Measurements from ENCODE around the gene ZNF629.

GRCh38 chr16:30793508-30794069 is 6.6 kb upstream of the ZNF629 start:
- no peak for TF ChIP-seq POLR2A (IDR thresholded peaks at IDR 0.05; ENCODE audit: borderline replicate concordance, extremely low read depth, insufficient read depth, insufficient read length)
- TF ChIP-seq EZH2phosphoT487 (IDR thresholded peaks at IDR 0.05; ENCODE audit: borderline replicate concordance), result no peak
- no peak for TF ChIP-seq EZH2 (IDR thresholded peaks at IDR 0.05)
- no peak for TF ChIP-seq CTCF (IDR thresholded peaks at IDR 0.05 in 2 of 3, conservative IDR thresholded peaks at IDR 0.05 in 1 of 3; ENCODE audit: borderline replicate concordance in 1 of 3, insufficient read depth in 1 of 3, low read depth in 2 of 3, low read length in 2 of 3)
- TF ChIP-seq ELF1 (IDR thresholded peaks at IDR 0.05; ENCODE audit: borderline replicate concordance, low read depth), result no peak
- no peak for TF ChIP-seq JUND (IDR thresholded peaks at IDR 0.05)
- no peak for TF ChIP-seq SIN3A (IDR thresholded peaks at IDR 0.05; ENCODE audit: low read depth)
